Caco-2 (cell line): Measurements from ENCODE around the gene VAX1. TPM values are rescaled to one million over a fixed set of nuclear protein-coding genes. Genes with fewer than 3 reads are reported as not detected.

Experiments used
- BruUV-seq: library from RNA; stranded (reverse); fragments of 400-500 nt; replicated peaks from 2 replicates; lab custom pipeline; 2021; lab: Mats Ljungman, UMichigan
- CTCF ChIA-PET: fragments of 300-600 bp; sonication (Branson Sonifier 250); formaldehyde crosslinking; loops from one replicate; lab custom pipeline; 2022; ENCODE audit warnings: antibody characterized with exemption; lab: Charles Lee
- POLR2A ChIA-PET: fragments of 300-600 bp; sonication (Branson Sonifier 250); formaldehyde crosslinking; loops from one replicate; lab custom pipeline; 2022; ENCODE audit warnings: antibody characterized with exemption; lab: Charles Lee
- DNase-seq, 2 experiments: peaks; one replicate each; pipeline versions ENCODE4 v3.0.0 to v3.0.0-alpha.2; 2020 to 2022
- H3K27me3 ChIP-seq: replicated peaks from 2 replicates; pipeline ENCODE4 v1.6.0; 2011; ENCODE audit warnings: low read length; ENCODE audit not compliant: control insufficient read depth, insufficient read depth
- H3K36me3 ChIP-seq: 2 replicates; pipeline ENCODE4 v1.5.1; 2011; ENCODE audit warnings: low read length; ENCODE audit not compliant: control insufficient read depth, insufficient read depth
- H3K4me1 ChIP-seq: fragments of 250-450 bp; sonication (Bioruptor Pico); 2 replicates; pipeline ENCODE4 v1.5.1; 2020; ENCODE audit warnings: mild to moderate bottlenecking
- H3K4me3 ChIP-seq: 2 replicates; pipeline ENCODE4 v1.5.1; 2011; ENCODE audit warnings: low read depth, mild to moderate bottlenecking, control low read depth, low read length
- H3K9me3 ChIP-seq: fragments of 250-450 bp; sonication (Bioruptor Pico); 2 replicates; pipeline ENCODE4 v1.5.1; 2020; ENCODE audit warnings: mild to moderate bottlenecking, moderate library complexity
- H3K27ac Mint-ChIP-seq: one replicate; pipeline ENCODE4 v1.8.0; 2022; ENCODE audit warnings: mixed read lengths; ENCODE audit not compliant: unreplicated experiment
- H3K27me3 Mint-ChIP-seq: one replicate; pipeline ENCODE4 v1.8.0; 2022; ENCODE audit warnings: mixed read lengths; ENCODE audit not compliant: insufficient read depth, unreplicated experiment
- H3K36me3 Mint-ChIP-seq: one replicate; pipeline ENCODE4 v1.8.0; 2022; ENCODE audit warnings: mild to moderate bottlenecking, mixed read lengths; ENCODE audit not compliant: insufficient read depth, unreplicated experiment
- H3K4me1 Mint-ChIP-seq: one replicate; pipeline ENCODE4 v1.8.0; 2022; ENCODE audit warnings: low read depth, mixed read lengths; ENCODE audit not compliant: unreplicated experiment
- H3K4me3 Mint-ChIP-seq: one replicate; pipeline ENCODE4 v1.8.0; 2022; ENCODE audit warnings: mild to moderate bottlenecking, moderate library complexity, mixed read lengths; ENCODE audit not compliant: unreplicated experiment
- H3K9me3 Mint-ChIP-seq: one replicate; pipeline ENCODE4 v1.8.0; 2022; ENCODE audit warnings: mixed read lengths; ENCODE audit not compliant: unreplicated experiment
- CTCF ChIP-seq, 2 experiments: fragments of 200-600 bp in 1 of 2; IDR thresholded peaks; 1 replicate in 1 of 2; 2 replicates in 1 of 2; pipeline versions ENCODE4 v1.5.1 to v1.8.0; 2011 to 2022; ENCODE audit warnings: antibody characterized with exemption in 1 of 2, control low read depth in 1 of 2, inconsistent platforms in 1 of 2, low read depth in 1 of 2, low read length in 1 of 2, mild to moderate bottlenecking in 1 of 2, moderate library complexity in 1 of 2; ENCODE audit not compliant: insufficient read depth in 1 of 2, severe bottlenecking in 1 of 2, unreplicated experiment in 1 of 2
- intact Hi-C: fragments of 100-400 bp; cut with micrococcal nuclease; formaldehyde crosslinking; loops from one replicate; pipeline ENCODE4 v1.10.0; 2022; ENCODE audit not compliant: unreplicated experiment
- total RNA-seq: library from RNA; stranded (reverse); gene quantifications from 2 replicates; pipeline ENCODE4 v1.2.3, GENCODE V29; 2022

Gene VAX1
- total RNA-seq, 1 experiment from 2014 or later = not detected

- H3K36me3 ChIP-seq = no peaks in the 10 kb centered on the region
- H3K4me3 Mint-ChIP-seq = no peak overlapping the region
- no peaks in the 10 kb centered on the region for H3K4me1 Mint-ChIP-seq
- H3K9me3 ChIP-seq = peaks cover 12% of the 10 kb centered on the region
- CTCF ChIA-PET = interaction anchor here (1.2 kb wide), 1 partner anchor 30 kb away, joined by 3 read pairs; no protein-coding TSS in a partner anchor
- no peaks in the 10 kb centered on the region for H3K36me3 Mint-ChIP-seq
- no peaks in the 10 kb centered on the region for H3K9me3 Mint-ChIP-seq
- POLR2A ChIA-PET = no interaction called here
- no TSS peak for BruUV-seq
- intact Hi-C loops = no loop called here
- H3K27ac Mint-ChIP-seq = no peak overlapping the region
- no peaks in the 10 kb centered on the region for H3K4me1 ChIP-seq
- DNase-seq = no peak
- peaks cover 21% of the 10 kb centered on the region for H3K27me3 Mint-ChIP-seq
- TF ChIP-seq CTCF (IDR thresholded peaks at IDR 0.05; ENCODE audit: insufficient read depth in 1 of 2, low read depth in 1 of 2, low read length in 1 of 2, severe bottlenecking in 1 of 2, unreplicated experiment in 1 of 2) = no peak
- no peak overlapping the region for H3K4me3 ChIP-seq
- H3K27me3 ChIP-seq = no peaks in the 10 kb centered on the region
Observed at GRCh38 chr10:117145019-117145418, 6.9 kb upstream of the VAX1 start.

GRCh38 chr10:117143103-117143823 lies 5.2 kb upstream of the VAX1 start:
- Mint-ChIP-seq H3K4me3 (no peak overlapping the region), H3K27ac (no peak overlapping the region), H3K4me1 (no peaks in the 10 kb centered on the region), H3K27me3 (peaks cover 26% of the 10 kb centered on the region), H3K36me3 (no peaks in the 10 kb centered on the region), H3K9me3 (no peaks in the 10 kb centered on the region)
- no peak for DNase-seq
- intact Hi-C loops = no loop called here
- POLR2A ChIA-PET = no interaction called here
- Histone ChIP-seq H3K27me3 (no peaks in the 10 kb centered on the region; the same call in none of the 2 replicates), H3K4me3 (no peak overlapping the region), H3K36me3 (no peaks in the 10 kb centered on the region), H3K9me3 (peaks cover 12% of the 10 kb centered on the region), H3K4me1 (no peaks in the 10 kb centered on the region)
- CTCF ChIA-PET = interaction anchor here (0.5 kb wide), 1 partner anchor 32 kb away, joined by 4 read pairs; no protein-coding TSS in a partner anchor
- no TSS peak for BruUV-seq
- TF ChIP-seq CTCF (IDR thresholded peaks at IDR 0.05; ENCODE audit: insufficient read depth in 1 of 2, low read depth in 1 of 2, low read length in 1 of 2, severe bottlenecking in 1 of 2, unreplicated experiment in 1 of 2) = no peak

DNA sequence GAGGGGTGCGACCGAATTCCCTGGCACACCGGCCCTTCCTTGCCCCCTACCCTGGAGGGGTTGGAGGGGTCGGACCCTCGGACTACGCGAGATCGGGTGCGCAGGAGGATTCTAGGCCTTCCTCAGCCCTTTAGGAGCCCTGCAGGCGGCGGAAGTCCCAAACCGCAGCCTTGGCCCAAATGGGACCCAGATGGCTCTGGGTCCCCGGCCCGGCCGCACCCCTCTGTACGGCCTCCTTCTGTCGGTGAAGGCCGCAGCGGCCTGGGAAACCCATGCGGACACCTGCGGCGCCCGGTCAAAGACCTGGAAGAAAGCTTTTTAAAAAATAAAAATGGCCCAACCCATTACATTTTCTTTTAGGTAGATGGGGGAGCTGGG lies 2.4 kb upstream of the VAX1 start:
- TF ChIP-seq CTCF (IDR thresholded peaks at IDR 0.05; ENCODE audit: insufficient read depth in 1 of 2, low read depth in 1 of 2, low read length in 1 of 2, severe bottlenecking in 1 of 2, unreplicated experiment in 1 of 2) = no peak
- Histone ChIP-seq H3K9me3 (peaks cover 12% of the 10 kb centered on the region), H3K4me1 (no peaks in the 10 kb centered on the region), H3K27me3 (no peaks in the 10 kb centered on the region; the same call in none of the 2 replicates), H3K36me3 (no peaks in the 10 kb centered on the region), H3K4me3 (no peak overlapping the region)
- ChIA-PET CTCF (no interaction called here), POLR2A (no interaction called here)
- BruUV-seq = no TSS peak
- H3K4me3 Mint-ChIP-seq = no peak overlapping the region
- no peak for DNase-seq
- no peaks in the 10 kb centered on the region for H3K4me1 Mint-ChIP-seq
- H3K36me3 Mint-ChIP-seq = no peaks in the 10 kb centered on the region
- intact Hi-C loops = no loop called here
- H3K9me3 Mint-ChIP-seq = no peaks in the 10 kb centered on the region
- H3K27ac Mint-ChIP-seq = no peak overlapping the region
- peaks cover 30% of the 10 kb centered on the region for H3K27me3 Mint-ChIP-seq
